Common myeloid progenitor, CD34-positive (primary cell): ENCODE data around the gene SNAP29.
"Not testable (repeated sequence)": the region's sequence is repeated elsewhere in the genome, so short reads cannot be mapped to it uniquely, and the experiment has no call there.

Experiments
- CTCF ChIA-PET: fragments of 350-600 bp; sonication (Branson Sonifier 250); formaldehyde crosslinking; loops from one replicate; lab custom pipeline; 2021; ENCODE audit warnings: antibody characterized with exemption; lab: Charles Lee
- POLR2A ChIA-PET: fragments of 350-600 bp; sonication (Branson Sonifier 250); formaldehyde crosslinking; loops from one replicate; lab custom pipeline; 2021; ENCODE audit warnings: antibody characterized with exemption; lab: Charles Lee
- DNase-seq, 3 donors: peaks; one replicate each; pipeline versions ENCODE4 v3.0.0 to v3.0.0-alpha.2; 2013
- H3K27ac ChIP-seq, 2 experiments: 1 replicate in 1 of 2; 2 replicates in 1 of 2; pipeline ENCODE4 v1.7.0; 2013; ENCODE audit warnings: inconsistent platforms in 2 of 2, low read length in 2 of 2, mild to moderate bottlenecking in 2 of 2, low read depth in 1 of 2, moderate library complexity in 1 of 2; ENCODE audit not compliant: severe bottlenecking in 2 of 2, insufficient read depth in 1 of 2, poor library complexity in 1 of 2
- H3K27me3 ChIP-seq, 5 experiments: replicated peaks in 2 of 5; 1 replicate in 3 of 5; 2 replicates in 2 of 5; pipeline versions ENCODE4 v1.6.1 to v1.7.0; 2013; ENCODE audit warnings: low read length in 4 of 5, mild to moderate bottlenecking in 2 of 5, moderate library complexity in 2 of 5, inconsistent platforms in 1 of 5; ENCODE audit not compliant: insufficient read depth in 5 of 5, control insufficient read depth in 4 of 5
- H3K36me3 ChIP-seq, 4 experiments: 1 replicate in 2 of 4; 2 replicates in 2 of 4; pipeline versions ENCODE4 v1.6.1 to v1.7.0; 2013; ENCODE audit warnings: low read length in 3 of 4, control low read depth in 1 of 4, mild to moderate bottlenecking in 1 of 4; ENCODE audit not compliant: control insufficient read depth in 4 of 4, insufficient read depth in 4 of 4
- H3K4me1 ChIP-seq, 4 experiments: 1 replicate in 3 of 4; 2 replicates in 1 of 4; pipeline versions ENCODE4 v1.6.1 to v1.7.1; 2013; ENCODE audit warnings: low read length in 3 of 4, mild to moderate bottlenecking in 3 of 4, control low read depth in 1 of 4, inconsistent platforms in 1 of 4, moderate library complexity in 1 of 4; ENCODE audit not compliant: control insufficient read depth in 4 of 4, insufficient read depth in 4 of 4; ENCODE audit errors: control extremely low read depth in 1 of 4
- H3K4me3 ChIP-seq, 7 experiments: 1 replicate in 4 of 7; 2 replicates in 3 of 7; pipeline versions ENCODE4 v1.5.1 to v1.7.0; 2013; ENCODE audit warnings: mild to moderate bottlenecking in 7 of 7, low read length in 6 of 7, moderate library complexity in 6 of 7, inconsistent platforms in 2 of 7, low read depth in 2 of 7, control low read depth in 1 of 7; ENCODE audit not compliant: insufficient read depth in 4 of 7, control insufficient read depth in 1 of 7; ENCODE audit errors: extremely low read depth in 1 of 7
- H3K9me3 ChIP-seq, 5 experiments: 1 replicate in 4 of 5; 2 replicates in 1 of 5; pipeline versions ENCODE4 v1.6.1 to v1.7.1; 2013; ENCODE audit warnings: low read length in 4 of 5, mild to moderate bottlenecking in 2 of 5, inconsistent platforms in 1 of 5, low read depth in 1 of 5, moderate library complexity in 1 of 5; ENCODE audit not compliant: control insufficient read depth in 4 of 5, insufficient read depth in 2 of 5; ENCODE audit errors: control extremely low read depth in 1 of 5
- WGBS: methylation state at CpG from one replicate; pipeline ENCODE4 v1.1.5; 2013; ENCODE audit not compliant: insufficient coverage; 5-methylcytosine and 5-hydroxymethylcytosine counted together

Gene SNAP29

GRCh38 chr22:20834206-20834605 is 24.6 kb upstream of the SNAP29 start:
- H3K9me3 ChIP-seq, result peaks cover 0 to 3% (median 0%) of the 10 kb centered on the region in 5 experiments
- H3K36me3 ChIP-seq, result peaks cover 16 to 34% (median 22%) of the 10 kb centered on the region in 4 experiments
- H3K4me1 ChIP-seq, result peaks cover 0 to 25% (median 22%) of the 10 kb centered on the region in 4 experiments
- no peaks in the 10 kb centered on the region for H3K27me3 ChIP-seq
- WGBS, result 90% methylated on average over 2 of the region's 3 CpGs
- ChIA-PET CTCF (interaction anchor here (0.7 to 2.0 kb wide), 2 partner anchors 10 to 62 kb away, joined by 3 to 6 read pairs; no protein-coding TSS in a partner anchor), POLR2A (interaction anchor here (0.5 kb wide), 1 partner anchor 12 kb away, joined by 4 read pairs; no protein-coding TSS in a partner anchor)
- DNase-seq, result no peak
- no peak overlapping the region for H3K4me3 ChIP-seq
- peak overlapping the region in 1 of 2 experiments; percentile 37 for H3K27ac ChIP-seq

DNA sequence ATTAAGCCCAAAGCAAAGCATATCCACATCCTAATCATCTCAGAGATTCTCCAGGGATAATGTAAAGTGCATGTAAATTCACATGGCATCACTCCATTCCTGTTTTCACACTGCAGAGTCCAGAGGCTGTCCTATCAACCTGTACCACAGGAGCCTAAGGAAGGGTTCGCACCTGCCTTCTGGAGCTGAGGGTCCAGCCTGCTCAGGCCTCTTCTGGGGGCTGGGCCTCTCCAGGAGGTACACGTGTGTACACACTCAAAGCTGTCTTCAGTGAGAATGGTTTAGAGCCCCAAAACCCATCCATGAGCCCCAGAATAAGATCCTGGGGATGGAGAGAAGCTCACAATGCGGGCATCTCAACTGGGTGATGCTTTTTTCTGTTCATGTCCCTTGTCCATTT is 24.1 kb upstream of the SNAP29 start:
- 96% methylated on average over 3 of the region's 3 CpGs for WGBS
- CTCF ChIA-PET, result interaction anchor here (0.7 to 2.0 kb wide), 6 partner anchors 11 to 62 kb away, joined by 3 to 6 read pairs (median 4); no protein-coding TSS in a partner anchor
- POLR2A ChIA-PET, result interaction anchor here (0.5 kb wide), 1 partner anchor 11 kb away, joined by 4 read pairs; no protein-coding TSS in a partner anchor

GRCh38 chr22:20836987-20837823 is 21.6 kb upstream of the SNAP29 start:
- no peaks in the 10 kb centered on the region for H3K9me3 ChIP-seq
- no peaks in the 10 kb centered on the region for H3K27me3 ChIP-seq
- peaks cover 7 to 19% (median 14%) of the 10 kb centered on the region in 4 experiments for H3K36me3 ChIP-seq
- WGBS, result 100% methylated on average over 2 of the region's 2 CpGs
- CTCF ChIA-PET, result interaction anchor here (1.0 to 1.9 kb wide), 3 partner anchors 9 to 22 kb away, joined by 4 to 7 read pairs (median 6); partner anchors contain the start of genes PI4KA and SNAP29
- POLR2A ChIA-PET, result no interaction called here
- H3K27ac ChIP-seq, result peak overlapping the region; percentile 75 to 85
- peak overlapping the region in 1 of 7 experiments; percentile 24 for H3K4me3 ChIP-seq
- H3K4me1 ChIP-seq, result peaks cover 0 to 43% (median 36%) of the 10 kb centered on the region in 4 experiments
- no peak for DNase-seq

More for the DNA sequence above, 24.1 kb upstream of the SNAP29 start:
- H3K4me1 ChIP-seq, result peaks cover 0 to 25% (median 22%) of the 10 kb centered on the region in 4 experiments
- peaks cover 16 to 32% (median 22%) of the 10 kb centered on the region in 4 experiments for H3K36me3 ChIP-seq
- H3K9me3 ChIP-seq, result peaks cover 0 to 3% (median 0%) of the 10 kb centered on the region in 5 experiments
- H3K27ac ChIP-seq, result peak overlapping the region in 1 of 2 experiments; percentile 37
- DNase-seq, result no peak
- no peaks in the 10 kb centered on the region for H3K27me3 ChIP-seq
- H3K4me3 ChIP-seq, result no peak overlapping the region

- H3K27me3 ChIP-seq, H3K4me3 ChIP-seq, H3K27ac ChIP-seq, POLR2A ChIA-PET, H3K36me3 ChIP-seq, CTCF ChIA-PET, H3K9me3 ChIP-seq, DNase-seq: not testable (repeated sequence)
- 99% methylated on average over 9 of the region's 10 CpGs for WGBS
- H3K4me1 ChIP-seq, result peaks cover 0 to 43% (median 36%) of the 10 kb centered on the region in 4 experiments
Measured at GRCh38 chr22:20839354-20839753, 19.5 kb upstream of the SNAP29 start.

GRCh38 chr22:20839837-20840645 is 18.8 kb upstream of the SNAP29 start:
- ChIA-PET POLR2A (interaction anchor here (0.8 kb wide), 1 partner anchor 16 kb away, joined by 3 read pairs; no protein-coding TSS in a partner anchor), CTCF (no interaction called here)
- Histone ChIP-seq H3K4me1 (peaks cover 0 to 41% (median 33%) of the 10 kb centered on the region in 4 experiments), H3K9me3 (no peaks in the 10 kb centered on the region), H3K36me3 (no peaks in the 10 kb centered on the region), H3K4me3 (no peak overlapping the region), H3K27me3 (no peaks in the 10 kb centered on the region), H3K27ac (no peak overlapping the region)
- WGBS, result 83% methylated on average over 1 of the region's 3 CpGs
- DNase-seq, result no peak

- POLR2A ChIA-PET, result interaction anchor here (0.8 kb wide), 1 partner anchor 17 kb away, joined by 3 read pairs; no protein-coding TSS in a partner anchor
Measured at GRCh38 chr22:20840646-20841371, 18.0 kb upstream of the SNAP29 start.

More at GRCh38 chr22:20840646-20841371, 18.0 kb upstream of the SNAP29 start:
- DNase-seq, result no peak
- CTCF ChIA-PET, result no interaction called here
- Histone ChIP-seq H3K36me3 (no peaks in the 10 kb centered on the region), H3K4me3 (no peak overlapping the region), H3K27me3 (no peaks in the 10 kb centered on the region), H3K27ac (no peak overlapping the region), H3K9me3 (no peaks in the 10 kb centered on the region), H3K4me1 (peaks cover 0 to 34% (median 26%) of the 10 kb centered on the region in 4 experiments)
- 79% methylated on average over 6 of the region's 8 CpGs for WGBS
